ENCODE measurements around the gene JMJD1C.

DNA sequence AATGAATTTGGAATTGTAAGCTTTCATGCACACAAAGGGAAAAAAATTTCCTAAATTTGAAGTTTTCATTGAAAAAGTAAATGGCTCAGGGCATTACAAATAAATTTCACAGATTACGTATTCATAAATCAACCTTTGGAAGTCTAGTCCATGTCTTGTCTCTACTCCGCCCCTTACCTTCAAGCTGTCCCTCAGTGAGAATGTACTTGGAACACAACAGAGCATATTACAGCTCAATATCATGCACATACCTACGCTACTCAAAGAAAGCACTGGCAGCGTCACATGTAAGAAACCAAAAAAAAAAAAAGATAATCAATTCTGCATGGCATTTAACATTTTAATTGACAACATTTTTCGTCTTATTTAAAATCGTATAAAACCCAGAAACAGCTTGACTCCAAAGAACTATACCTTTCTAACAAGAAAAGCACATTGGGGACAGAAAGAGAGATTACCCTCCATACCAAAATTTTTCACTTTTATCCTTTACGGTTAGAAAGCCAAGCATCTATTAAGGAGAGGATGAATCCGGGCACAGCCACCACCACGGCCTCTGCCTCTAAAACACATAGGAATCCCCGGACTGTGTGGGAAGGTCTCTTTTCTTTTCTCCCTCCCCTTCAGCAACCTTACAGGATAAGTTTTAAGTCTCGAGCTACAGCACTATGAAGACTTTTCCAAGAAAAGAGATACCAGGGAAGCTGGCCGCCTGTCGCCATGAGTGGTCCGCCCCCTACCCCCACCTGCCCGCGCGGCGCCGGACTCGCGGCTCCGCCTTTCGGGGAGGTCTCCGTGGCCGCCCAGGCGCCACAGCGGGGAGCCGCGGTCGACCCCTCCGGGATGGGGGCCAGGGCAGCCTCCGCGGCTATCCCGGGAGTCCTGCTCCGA is 1.1 kb downstream of the JMJD1C start:
- TF ChIP-seq, protein P1, sequence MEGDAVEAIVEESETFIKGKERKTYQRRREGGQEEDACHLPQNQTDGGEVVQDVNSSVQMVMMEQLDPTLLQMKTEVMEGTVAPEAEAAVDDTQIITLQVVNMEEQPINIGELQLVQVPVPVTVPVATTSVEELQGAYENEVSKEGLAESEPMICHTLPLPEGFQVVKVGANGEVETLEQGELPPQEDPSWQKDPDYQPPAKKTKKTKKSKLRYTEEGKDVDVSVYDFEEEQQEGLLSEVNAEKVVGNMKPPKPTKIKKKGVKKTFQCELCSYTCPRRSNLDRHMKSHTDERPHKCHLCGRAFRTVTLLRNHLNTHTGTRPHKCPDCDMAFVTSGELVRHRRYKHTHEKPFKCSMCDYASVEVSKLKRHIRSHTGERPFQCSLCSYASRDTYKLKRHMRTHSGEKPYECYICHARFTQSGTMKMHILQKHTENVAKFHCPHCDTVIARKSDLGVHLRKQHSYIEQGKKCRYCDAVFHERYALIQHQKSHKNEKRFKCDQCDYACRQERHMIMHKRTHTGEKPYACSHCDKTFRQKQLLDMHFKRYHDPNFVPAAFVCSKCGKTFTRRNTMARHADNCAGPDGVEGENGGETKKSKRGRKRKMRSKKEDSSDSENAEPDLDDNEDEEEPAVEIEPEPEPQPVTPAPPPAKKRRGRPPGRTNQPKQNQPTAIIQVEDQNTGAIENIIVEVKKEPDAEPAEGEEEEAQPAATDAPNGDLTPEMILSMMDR (IDR thresholded peaks at IDR 0.05): no peak
- no peak for TF ChIP-seq NPAS2 (CRISPR knock-in tag; IDR thresholded peaks at IDR 0.05; ENCODE audit: borderline replicate concordance)
- TF ChIP-seq CHD2 (IDR thresholded peaks at IDR 0.05; ENCODE audit: low read length, partially characterized antibody): no peak
- TF ChIP-seq, protein P2, sequence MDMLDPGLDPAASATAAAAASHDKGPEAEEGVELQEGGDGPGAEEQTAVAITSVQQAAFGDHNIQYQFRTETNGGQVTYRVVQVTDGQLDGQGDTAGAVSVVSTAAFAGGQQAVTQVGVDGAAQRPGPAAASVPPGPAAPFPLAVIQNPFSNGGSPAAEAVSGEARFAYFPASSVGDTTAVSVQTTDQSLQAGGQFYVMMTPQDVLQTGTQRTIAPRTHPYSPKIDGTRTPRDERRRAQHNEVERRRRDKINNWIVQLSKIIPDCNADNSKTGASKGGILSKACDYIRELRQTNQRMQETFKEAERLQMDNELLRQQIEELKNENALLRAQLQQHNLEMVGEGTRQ (IDR thresholded peaks at IDR 0.05): no peak
- no peak for TF ChIP-seq FOSL2 (IDR thresholded peaks at IDR 0.05)
- TF ChIP-seq FOSL2 (CRISPR knock-in tag; IDR thresholded peaks at IDR 0.05): no peak
- TF ChIP-seq POLR2A (IDR thresholded peaks at IDR 0.05; ENCODE audit: low read length): no peak
- TF ChIP-seq BHLHE40 (IDR thresholded peaks at IDR 0.05; ENCODE audit: low read depth, low read length): no peak
- TF ChIP-seq KDM1A (IDR thresholded peaks at IDR 0.05; ENCODE audit: low read depth): no peak
- no peak for TF ChIP-seq EP300 (IDR thresholded peaks at IDR 0.05)
